HCT116 (cell line): Measurements from ENCODE around the gene KREMEN2. TPM values are rescaled to one million over a fixed set of nuclear protein-coding genes. Genes with fewer than 3 reads are reported as not detected.

ENCODE experiments used
- ATAC-seq: fragments of 200-7000 bp; cut with Tn5 transposase; 2 replicates; pipeline ENCODE4 v1.9.1; 2020; ENCODE audit warnings: mild to moderate bottlenecking, moderate library complexity
- Bru-seq: library from RNA; stranded (reverse); fragments of 400-500 nt; gene quantifications from one replicate; lab custom pipeline; 2021; lab: Mats Ljungman, UMichigan
- BruChase-seq, 2 experiments: library from RNA; stranded (reverse); fragments of 400-500 nt; gene quantifications; one replicate each; lab custom pipeline; 2021; lab: Mats Ljungman, UMichigan
- BruUV-seq: library from RNA; stranded (reverse); fragments of 400-500 nt; replicated peaks from 2 replicates; lab custom pipeline; 2021; lab: Mats Ljungman, UMichigan
- CTCF ChIA-PET: fragments of 300-600 bp; sonication (Branson Sonifier 250); formaldehyde crosslinking; loops from one replicate; lab custom pipeline; 2021; ENCODE audit warnings: antibody characterized with exemption; lab: Charles Lee
- POLR2A ChIA-PET: fragments of 300-600, 350-600 bp; sonication (Branson Sonifier 250); formaldehyde crosslinking; loops from one replicate; lab custom pipeline; 2021; ENCODE audit warnings: antibody characterized with exemption; lab: Charles Lee
- RAD21 ChIA-PET, 2 experiments: fragments of 300-600 bp; sonication (Branson Sonifier 250); formaldehyde crosslinking; loops; one replicate each; lab custom pipeline; 2023; ENCODE audit warnings: low total read pairs in 2 of 2; ENCODE audit not compliant: uncharacterized antibody in 2 of 2, unreplicated experiment in 2 of 2, low non-redundant PET in 1 of 2; lab: Charles Lee
- DNase-seq: peaks from one replicate; pipeline ENCODE4 v3.0.0-alpha.2; 2010; ENCODE audit warnings: low read depth, low spot score
- H2AFZ ChIP-seq: fragments of 200-600 bp; shearing (Covaris generic), sonication (generic); 2 replicates; pipeline ENCODE4 v1.6.1; 2017; ENCODE audit warnings: low read depth, mixed run types, mixed read lengths, antibody characterized with exemption, low read length; ENCODE audit not compliant: poor library complexity, severe bottlenecking
- H3K27ac ChIP-seq: 2 replicates; pipeline ENCODE4 v1.5.1; 2012; ENCODE audit warnings: low read depth, low read length
- H3K27me3 ChIP-seq: fragments of 200-600 bp; sonication (generic); 2 replicates; pipeline ENCODE4 v1.6.1; 2016; ENCODE audit warnings: mixed run types, low read length, mixed read lengths; ENCODE audit not compliant: insufficient read depth
- H3K36me3 ChIP-seq, 2 experiments: fragments of 200-500 bp in 1 of 2; fragments of 200-600 bp in 1 of 2; sonication (Bioruptor generic) in 1 of 2; sonication (generic) in 1 of 2; 2 replicates each; pipeline versions ENCODE4 v1.5.1 to v1.6.1; 2014 to 2016; ENCODE audit warnings: low read length in 2 of 2, inconsistent platforms in 1 of 2, mixed read lengths in 1 of 2, mixed run types in 1 of 2; ENCODE audit not compliant: insufficient read depth in 2 of 2, control insufficient read depth in 1 of 2
- H3K4me1 ChIP-seq, 2 experiments: fragments of 200-600 bp in 1 of 2; sonication (generic) in 1 of 2; 2 replicates each; pipeline versions ENCODE4 v1.5.1 to v1.6.1; 2012 to 2017; ENCODE audit warnings: low read length in 2 of 2, inconsistent platforms in 1 of 2, mild to moderate bottlenecking in 1 of 2, mixed read lengths in 1 of 2, mixed run types in 1 of 2, moderate library complexity in 1 of 2; ENCODE audit not compliant: insufficient read depth in 2 of 2, control insufficient read depth in 1 of 2
- H3K4me2 ChIP-seq: fragments of 200-600 bp; sonication (generic); 2 replicates; pipeline ENCODE4 v1.6.1; 2017; ENCODE audit warnings: mixed run types, low read length, mixed read lengths
- H3K4me3 ChIP-seq, 2 experiments: fragments of 200-600 bp in 1 of 2; sonication (generic) in 1 of 2; replicated peaks in 1 of 2; 2 replicates each; pipeline ENCODE4 v1.5.1; 2011 to 2016; ENCODE audit warnings: low read length in 2 of 2, control low read depth in 1 of 2, low read depth in 1 of 2, mild to moderate bottlenecking in 1 of 2, mixed read lengths in 1 of 2, mixed run types in 1 of 2
- H3K79me2 ChIP-seq: fragments of 200-600 bp; sonication (generic); 2 replicates; pipeline ENCODE4 v1.6.1; 2017; ENCODE audit warnings: mild to moderate bottlenecking, mixed run types, low read length, moderate library complexity, mixed read lengths; ENCODE audit not compliant: insufficient read depth
- H3K9ac ChIP-seq: fragments of 200-600 bp; sonication (generic); 2 replicates; pipeline ENCODE4 v1.6.1; 2016; ENCODE audit warnings: low read length, mixed read lengths
- H3K9me2 ChIP-seq: fragments of 200-600 bp; sonication (generic), shearing (Covaris generic); 2 replicates; pipeline ENCODE4 v1.6.1; 2017; ENCODE audit warnings: mixed run types, mild to moderate bottlenecking, moderate library complexity; ENCODE audit not compliant: insufficient read depth
- H3K9me3 ChIP-seq, 2 experiments: fragments of 200-500 bp in 1 of 2; fragments of 200-600 bp in 1 of 2; sonication (Bioruptor generic) in 1 of 2; sonication (generic) in 1 of 2; 2 replicates each; pipeline ENCODE4 v1.6.1; 2014 to 2017; ENCODE audit warnings: low read length in 2 of 2, mixed read lengths in 2 of 2, inconsistent platforms in 1 of 2, low read depth in 1 of 2, mild to moderate bottlenecking in 1 of 2, mixed run types in 1 of 2, moderate library complexity in 1 of 2; ENCODE audit not compliant: control insufficient read depth in 1 of 2, insufficient read depth in 1 of 2
- H4K20me1 ChIP-seq: fragments of 200-600 bp; sonication (generic), shearing (Covaris generic); 2 replicates; pipeline ENCODE4 v1.6.1; 2017; ENCODE audit warnings: mixed run types, mild to moderate bottlenecking, moderate library complexity; ENCODE audit not compliant: insufficient read depth
- CEBPB ChIP-seq: IDR thresholded peaks from 2 replicates; pipeline ENCODE4 v1.6.1; 2012; ENCODE audit warnings: low read depth
- JUND ChIP-seq: IDR thresholded peaks from 2 replicates; pipeline ENCODE4 v1.6.1; 2012
- POLR2A ChIP-seq: IDR thresholded peaks from 2 replicates; pipeline ENCODE4 v1.7.0; 2011; ENCODE audit warnings: borderline replicate concordance; ENCODE audit not compliant: insufficient read depth, insufficient read length; ENCODE audit errors: extremely low read depth
- POLR2AphosphoS5 ChIP-seq: IDR thresholded peaks from 2 replicates; pipeline ENCODE4 v1.6.1; 2011; ENCODE audit warnings: mild to moderate bottlenecking, low read depth, low read length, moderate library complexity
- RAD21 ChIP-seq: IDR thresholded peaks from 2 replicates; pipeline ENCODE4 v1.6.1; 2012; ENCODE audit warnings: low read depth, mild to moderate bottlenecking
- SP1 ChIP-seq: IDR thresholded peaks from 2 replicates; pipeline ENCODE4 v1.6.1; 2012; ENCODE audit warnings: low read depth
- TCF7L2 ChIP-seq: IDR thresholded peaks from 2 replicates; pipeline ENCODE4 v1.7.0; 2011; ENCODE audit warnings: borderline replicate concordance, inconsistent platforms; ENCODE audit not compliant: insufficient read depth, insufficient read length; ENCODE audit errors: extremely low read depth
- YY1 ChIP-seq: IDR thresholded peaks from 2 replicates; pipeline ENCODE4 v1.6.1; 2011; ENCODE audit warnings: low read length, low read depth, moderate library complexity, mild to moderate bottlenecking; ENCODE audit not compliant: insufficient replicate concordance; ENCODE audit errors: extremely low read depth
- intact Hi-C: fragments of 100-400 bp; cut with micrococcal nuclease; formaldehyde crosslinking; loops from 2 replicates; pipeline ENCODE4 v1.10.0; 2022
- long read RNA-seq: library from polyadenylated mRNA; unstranded; transcript quantifications from one replicate; pipeline ENCODE4 v2.0.0, GENCODE V29; 2021; ENCODE audit not compliant: unreplicated experiment
- polyA plus RNA-seq: library from polyadenylated mRNA; unstranded; fragments of >200 nt; gene quantifications from 2 replicates; pipeline ENCODE4 v1.2.1, GENCODE V29; 2012; ENCODE audit warnings: missing spikeins
- total RNA-seq: library from RNA; stranded (reverse); gene quantifications from one replicate; pipeline ENCODE4 v1.2.1, GENCODE V29; 2021; ENCODE audit not compliant: unreplicated experiment
- TF ChIP-seq, protein P1 (sequence below), 3 experiments: fragments of 200-600 bp in 1 of 3; sonication (generic) in 1 of 3; IDR thresholded peaks in 2 of 3; conservative IDR thresholded peaks in 1 of 3; 2 replicates each; pipeline ENCODE4 v1.5.1; 2012 to 2017; ENCODE audit warnings: low read depth in 2 of 3, low read length in 2 of 3, antibody characterized with exemption in 1 of 3, borderline replicate concordance in 1 of 3, control low read depth in 1 of 3, mild to moderate bottlenecking in 1 of 3, mixed read lengths in 1 of 3, mixed run types in 1 of 3, moderate library complexity in 1 of 3; ENCODE audit not compliant: insufficient read depth in 1 of 3

The KREMEN2 gene
- 14.1 TPM for total RNA-seq
- 5.7 and 6.9 TPM in 2 replicates for polyA plus RNA-seq
- percentile 44 among the genes with signal in this experiment for Bru-seq, nascent RNA
- percentile 59 among the genes with signal in this experiment for BruChase-seq, experiment 1, labeled RNA remaining after a 6-hour chase
- percentile 61 among the genes with signal in this experiment for BruChase-seq, experiment 2, labeled RNA remaining after a 2-hour chase
- long read RNA-seq, transcript KREMEN2-204 (7 exons, 2,339 nt): minor isoform, 5 of 41 reads
- long read RNA-seq, transcript KREMEN2-201 (9 exons, 2,326 nt): major isoform, 6 of 41 reads
- long read RNA-seq, partial matches to known transcripts: 16 of 41 reads
- long read RNA-seq, other reads (novel, unspliced or antisense): 9 of 41 reads

DNA sequence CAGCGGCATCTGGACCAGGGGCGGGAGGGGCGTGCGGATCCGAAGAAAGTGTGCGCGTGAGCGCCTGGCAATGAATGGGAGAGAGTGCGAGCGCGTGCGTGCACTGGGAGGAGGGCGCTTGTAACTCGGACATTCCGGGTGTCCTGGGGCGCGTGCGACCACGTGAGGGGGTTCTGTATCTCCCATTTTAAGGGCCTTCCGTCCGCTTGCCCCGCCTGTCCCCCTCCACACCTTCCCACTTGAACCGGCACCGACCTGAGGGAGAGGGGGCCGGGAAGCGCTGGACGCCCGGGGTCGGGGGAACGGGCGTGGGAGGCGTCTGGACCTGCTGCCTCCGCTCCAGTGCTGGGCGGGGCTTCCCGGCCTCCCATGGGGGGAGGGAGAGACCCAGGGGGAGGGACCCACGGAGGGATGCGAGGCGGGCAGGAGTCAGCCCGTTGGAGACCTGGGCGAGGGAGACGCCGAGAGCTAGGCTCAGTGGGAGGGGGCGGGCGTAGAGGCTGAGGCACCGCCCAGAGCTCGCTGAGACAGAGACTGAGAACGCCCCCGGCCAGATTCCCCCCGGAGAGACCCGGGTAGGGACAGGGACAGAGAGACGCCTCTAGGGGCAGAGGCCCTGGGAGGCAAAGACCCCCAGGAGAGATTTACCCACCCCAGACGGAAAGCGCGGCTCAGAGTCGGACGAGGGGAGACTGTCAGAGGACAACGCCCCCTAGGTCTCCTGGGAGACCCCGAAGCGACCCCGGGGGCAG lies at the start of gene KREMEN2:
Gene KREMEN2, plus strand, starts transcription at position 553 of the 752 bp plus-strand sequence. CDS start 246 bp downstream, outside the sequence.
- ChIA-PET RAD21 (no interaction called here), POLR2A (interaction anchor here (0.7 to 4.1 kb wide), 5 partner anchors 8 to 58 kb away, joined by 3 to 29 read pairs (median 4); partner anchors contain the start of genes HCFC1R1, PKMYT1, THOC6 and TNFRSF12A), CTCF (interaction anchor here (0.8 to 1.5 kb wide), 7 partner anchors 17 to 105 kb away, joined by 3 to 5 read pairs (median 3); partner anchors contain the start of genes FLYWCH1 and PRSS22)
- H3K9me3 ChIP-seq: no peaks in the 10 kb centered on the region
- TF ChIP-seq YY1 (no peak), RAD21 (no peak), POLR2A (peak; percentile 22), CEBPB (no peak), SP1 (no peak), TCF7L2 (no peak), JUND (no peak), POLR2AphosphoS5 (peak; percentile 84)
- TF ChIP-seq, protein P1, sequence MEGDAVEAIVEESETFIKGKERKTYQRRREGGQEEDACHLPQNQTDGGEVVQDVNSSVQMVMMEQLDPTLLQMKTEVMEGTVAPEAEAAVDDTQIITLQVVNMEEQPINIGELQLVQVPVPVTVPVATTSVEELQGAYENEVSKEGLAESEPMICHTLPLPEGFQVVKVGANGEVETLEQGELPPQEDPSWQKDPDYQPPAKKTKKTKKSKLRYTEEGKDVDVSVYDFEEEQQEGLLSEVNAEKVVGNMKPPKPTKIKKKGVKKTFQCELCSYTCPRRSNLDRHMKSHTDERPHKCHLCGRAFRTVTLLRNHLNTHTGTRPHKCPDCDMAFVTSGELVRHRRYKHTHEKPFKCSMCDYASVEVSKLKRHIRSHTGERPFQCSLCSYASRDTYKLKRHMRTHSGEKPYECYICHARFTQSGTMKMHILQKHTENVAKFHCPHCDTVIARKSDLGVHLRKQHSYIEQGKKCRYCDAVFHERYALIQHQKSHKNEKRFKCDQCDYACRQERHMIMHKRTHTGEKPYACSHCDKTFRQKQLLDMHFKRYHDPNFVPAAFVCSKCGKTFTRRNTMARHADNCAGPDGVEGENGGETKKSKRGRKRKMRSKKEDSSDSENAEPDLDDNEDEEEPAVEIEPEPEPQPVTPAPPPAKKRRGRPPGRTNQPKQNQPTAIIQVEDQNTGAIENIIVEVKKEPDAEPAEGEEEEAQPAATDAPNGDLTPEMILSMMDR (IDR thresholded peaks at IDR 0.05 in 2 of 3, conservative IDR thresholded peaks at IDR 0.05 in 1 of 3; ENCODE audit: borderline replicate concordance in 1 of 3, insufficient read depth in 1 of 3, low read depth in 2 of 3, low read length in 2 of 3): peak in 2 of 3 experiments; percentile 15 to 24; a peak in 1 of 6 replicates
- H4K20me1 ChIP-seq: no peaks in the 10 kb centered on the region
- peak within 1 kb of the TSS; percentile 98 for H3K4me2 ChIP-seq
- intact Hi-C loops: no loop called here
- peaks cover 19 to 55% of the 10 kb centered on the region in 2 experiments for H3K4me1 ChIP-seq
- peak within 1 kb of the TSS; percentile 88 for H3K9ac ChIP-seq
- DNase-seq (peak; percentile 74), ATAC-seq (peak; percentile 68)
- no peaks in the 10 kb centered on the region for H3K79me2 ChIP-seq
- H3K27ac ChIP-seq: peak within 1 kb of the TSS; percentile 89
- H2AFZ ChIP-seq: no peak within 1 kb of the TSS
- TSS peak; percentile 48 for BruUV-seq
- no peaks in the 10 kb centered on the region for H3K27me3 ChIP-seq
- no peaks in the 10 kb centered on the region for H3K36me3 ChIP-seq
- H3K9me2 ChIP-seq: no peaks in the 10 kb centered on the region
- H3K4me3 ChIP-seq: peak within 1 kb of the TSS; percentile 71 to 83
